BJ (cell line): ENCODE measurements around the gene GALNT17. TPM values are rescaled to one million over a fixed set of nuclear protein-coding genes. Genes with fewer than 3 reads are reported as not detected.

Source experiments
- CTCF ChIA-PET: fragments of 350-600 bp; formaldehyde crosslinking; extraction: SDS; loops from one replicate; lab custom pipeline; 2021; ENCODE audit warnings: antibody characterized with exemption, inconsistent platforms; lab: Yijun Ruan, JAX
- POLR2A ChIA-PET: fragments of 300-600 bp; sonication (Branson Sonifier 250); formaldehyde crosslinking; extraction: SDS; loops from one replicate; lab custom pipeline; 2021; ENCODE audit warnings: antibody characterized with exemption; lab: Charles Lee
- DNase-seq: peaks from one replicate; pipeline ENCODE4 v3.0.0-alpha.2; 2011; ENCODE audit warnings: low read depth
- H3K27me3 ChIP-seq: 2 replicates; pipeline ENCODE4 v1.6.0; 2011; ENCODE audit warnings: low read length; ENCODE audit not compliant: control insufficient read depth, insufficient read depth
- H3K36me3 ChIP-seq: 2 replicates; pipeline ENCODE4 v1.5.1; 2011; ENCODE audit warnings: low read length; ENCODE audit not compliant: control insufficient read depth, insufficient read depth
- H3K4me3 ChIP-seq: 2 replicates; pipeline ENCODE4 v1.5.1; 2011; ENCODE audit warnings: low read depth, mild to moderate bottlenecking, control low read depth, low read length
- polyA plus RNA-seq: library from polyadenylated mRNA; depleted of rRNA; stranded (reverse); fragments of >200 nt; gene quantifications from 2 replicates; pipeline ENCODE4 v1.2.3, GENCODE V29; 2011
- TF ChIP-seq, protein P1 (sequence below): IDR thresholded peaks from 2 replicates; pipeline ENCODE4 v1.5.1; 2011; ENCODE audit warnings: low read depth, mild to moderate bottlenecking, control low read depth, inconsistent platforms, low read length, moderate library complexity; ENCODE audit not compliant: insufficient read depth

GALNT17 gene
- polyA plus RNA-seq, 1 experiment, result not detected

DNA sequence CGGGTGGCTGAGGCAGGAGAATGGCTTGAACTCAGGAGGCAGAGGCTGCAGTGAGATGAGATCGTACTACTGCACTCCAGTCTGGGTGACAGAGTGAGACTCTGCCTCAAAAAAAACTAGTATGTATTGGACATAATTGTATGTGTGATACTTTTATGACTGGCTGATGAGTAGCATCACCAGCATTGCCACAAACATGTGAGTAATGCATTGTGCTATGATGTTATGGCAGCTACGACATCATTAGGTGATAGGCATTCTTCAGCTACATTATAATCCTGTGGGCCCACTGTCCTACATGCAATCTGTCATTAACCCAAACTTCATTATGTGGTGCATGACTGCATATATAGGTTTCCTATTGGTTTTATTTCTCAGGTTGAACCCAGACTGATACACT lies 352.4 kb downstream of the GALNT17 start:
- no peaks in the 10 kb centered on the region for H3K36me3 ChIP-seq
- no peak overlapping the region for H3K4me3 ChIP-seq
- ChIA-PET CTCF (no interaction called here), POLR2A (no interaction called here)
- DNase-seq, result no peak
- no peaks in the 10 kb centered on the region for H3K27me3 ChIP-seq
- TF ChIP-seq, protein P1, sequence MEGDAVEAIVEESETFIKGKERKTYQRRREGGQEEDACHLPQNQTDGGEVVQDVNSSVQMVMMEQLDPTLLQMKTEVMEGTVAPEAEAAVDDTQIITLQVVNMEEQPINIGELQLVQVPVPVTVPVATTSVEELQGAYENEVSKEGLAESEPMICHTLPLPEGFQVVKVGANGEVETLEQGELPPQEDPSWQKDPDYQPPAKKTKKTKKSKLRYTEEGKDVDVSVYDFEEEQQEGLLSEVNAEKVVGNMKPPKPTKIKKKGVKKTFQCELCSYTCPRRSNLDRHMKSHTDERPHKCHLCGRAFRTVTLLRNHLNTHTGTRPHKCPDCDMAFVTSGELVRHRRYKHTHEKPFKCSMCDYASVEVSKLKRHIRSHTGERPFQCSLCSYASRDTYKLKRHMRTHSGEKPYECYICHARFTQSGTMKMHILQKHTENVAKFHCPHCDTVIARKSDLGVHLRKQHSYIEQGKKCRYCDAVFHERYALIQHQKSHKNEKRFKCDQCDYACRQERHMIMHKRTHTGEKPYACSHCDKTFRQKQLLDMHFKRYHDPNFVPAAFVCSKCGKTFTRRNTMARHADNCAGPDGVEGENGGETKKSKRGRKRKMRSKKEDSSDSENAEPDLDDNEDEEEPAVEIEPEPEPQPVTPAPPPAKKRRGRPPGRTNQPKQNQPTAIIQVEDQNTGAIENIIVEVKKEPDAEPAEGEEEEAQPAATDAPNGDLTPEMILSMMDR, result no peak

DNA sequence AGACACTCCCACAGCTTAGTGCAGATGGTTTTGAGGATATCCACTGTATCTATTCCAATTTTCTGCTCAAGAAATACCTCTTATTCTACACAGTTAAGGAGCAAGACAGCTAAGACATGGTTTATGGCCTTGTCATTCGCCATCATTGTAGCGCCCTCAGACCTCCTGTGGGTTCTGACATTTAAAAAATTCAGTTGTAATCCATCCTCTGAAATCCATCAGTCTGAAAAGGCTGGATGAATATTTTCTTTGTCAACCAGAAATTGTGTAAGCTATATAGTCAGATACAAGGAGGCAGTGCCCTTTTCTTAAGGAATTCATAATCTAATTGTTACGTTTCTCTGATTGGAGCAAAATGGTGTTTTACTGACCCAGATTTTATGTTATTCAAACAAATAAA lies 353.6 kb downstream of the GALNT17 start:
- no peaks in the 10 kb centered on the region for H3K27me3 ChIP-seq
- no peaks in the 10 kb centered on the region for H3K36me3 ChIP-seq
- DNase-seq, result no peak
- ChIA-PET POLR2A (no interaction called here), CTCF (no interaction called here)
- H3K4me3 ChIP-seq, result no peak overlapping the region
- TF ChIP-seq, protein P1, result no peak

DNA sequence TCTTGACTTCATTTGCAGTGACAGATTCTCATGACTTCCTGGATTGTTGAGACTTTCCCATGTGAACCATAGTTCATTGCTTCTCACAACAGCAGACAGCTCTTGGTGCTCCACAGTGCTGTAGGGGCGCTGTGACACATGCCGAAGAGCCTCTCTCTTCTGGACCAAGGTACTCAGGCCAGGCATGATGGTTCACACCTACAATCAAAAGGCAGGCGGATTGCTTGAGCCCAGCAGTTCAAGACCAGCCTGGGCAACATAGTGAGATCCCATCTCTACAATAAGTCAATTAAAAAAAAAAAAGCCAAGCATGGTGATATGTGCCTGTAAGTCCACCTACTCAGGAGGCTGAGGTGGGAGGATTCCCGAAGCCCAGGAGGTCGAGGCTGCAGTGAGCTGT lies 354.5 kb downstream of the GALNT17 start:
- ChIA-PET POLR2A (no interaction called here), CTCF (no interaction called here)
- H3K27me3 ChIP-seq, result no peaks in the 10 kb centered on the region
- TF ChIP-seq, protein P1, result no peak
- no peaks in the 10 kb centered on the region for H3K36me3 ChIP-seq
- no peak for DNase-seq
- no peak overlapping the region for H3K4me3 ChIP-seq

- DNase-seq, result no peak
- H3K4me3 ChIP-seq, result no peak overlapping the region
- no peaks in the 10 kb centered on the region for H3K36me3 ChIP-seq
- H3K27me3 ChIP-seq, result no peaks in the 10 kb centered on the region
- ChIA-PET POLR2A (no interaction called here), CTCF (no interaction called here)
- TF ChIP-seq, protein P1, result no peak
These were observed 355.1 kb downstream of the GALNT17 start for GRCh38 chr7:71486856-71487628.

DNA sequence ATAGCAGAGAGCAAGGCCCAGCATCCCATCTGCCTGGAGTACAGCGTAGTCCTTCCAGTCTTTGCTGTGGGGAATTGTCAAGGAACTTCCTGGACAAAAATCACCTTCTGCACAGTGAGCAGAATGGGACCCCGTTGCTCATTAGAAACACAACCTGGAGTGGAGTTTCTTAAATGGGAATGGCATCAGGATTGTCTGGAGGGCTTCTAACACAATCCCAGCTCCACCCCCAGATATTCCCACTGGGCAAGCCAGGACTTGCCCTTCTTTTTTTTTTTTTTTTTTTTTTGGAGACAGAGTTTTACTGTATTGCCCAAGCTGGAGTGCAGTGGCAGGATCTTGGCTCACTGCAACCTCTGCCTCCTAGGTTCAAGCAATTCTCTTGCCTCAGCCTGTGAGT lies 356.4 kb downstream of the GALNT17 start:
- Histone ChIP-seq H3K27me3 (no peaks in the 10 kb centered on the region), H3K4me3 (no peak overlapping the region), H3K36me3 (no peaks in the 10 kb centered on the region)
- ChIA-PET CTCF (no interaction called here), POLR2A (no interaction called here)
- DNase-seq, result no peak
- TF ChIP-seq, protein P1, result no peak
